Chondrocyte (in vitro differentiated cells): ENCODE results near the gene USP1. TPM values are rescaled to one million over a fixed set of nuclear protein-coding genes. Genes with fewer than 3 reads are reported as not detected.

ENCODE experiments used
- DNase-seq: peaks from one replicate; pipeline ENCODE4 v3.0.0; 2021; ENCODE audit warnings: mixed read lengths, low spot score
- H3K27ac Mint-ChIP-seq: one replicate; pipeline ENCODE4 v1.8.0; 2021; ENCODE audit warnings: mild to moderate bottlenecking, moderate library complexity, mixed read lengths; ENCODE audit not compliant: unreplicated experiment
- H3K27me3 Mint-ChIP-seq: 2 replicates; pipeline ENCODE4 v1.8.0; 2021; ENCODE audit warnings: low read depth, mixed read lengths
- H3K36me3 Mint-ChIP-seq: 2 replicates; pipeline ENCODE4 v1.8.0; 2021; ENCODE audit warnings: low read depth, mixed read lengths
- H3K4me1 Mint-ChIP-seq: 2 replicates; pipeline ENCODE4 v1.8.0; 2021; ENCODE audit warnings: low read depth, mild to moderate bottlenecking, mixed read lengths
- H3K4me3 Mint-ChIP-seq: one replicate; pipeline ENCODE4 v1.8.0; 2021; ENCODE audit warnings: mild to moderate bottlenecking, moderate library complexity, mixed read lengths; ENCODE audit not compliant: unreplicated experiment
- H3K9me3 Mint-ChIP-seq: 2 replicates; pipeline ENCODE4 v1.8.0; 2021; ENCODE audit warnings: low read depth, mixed read lengths
- total RNA-seq: library from RNA; stranded (reverse); gene quantifications from 3 replicates; pipeline ENCODE4 v1.2.1, GENCODE V29; 2021
- TF ChIP-seq, protein P1 (sequence below): fragments of 200-600 bp; sonication (generic); IDR thresholded peaks from 2 replicates; pipeline ENCODE4 v1.5.0; 2021; ENCODE audit warnings: antibody characterized with exemption, mild to moderate bottlenecking, moderate library complexity

Gene USP1
- total RNA-seq, 1 donor from 2014 or later: 21.9 TPM

GRCh38 chr1:62392951-62393350 lies 43.9 kb upstream of the USP1 start:
- H3K4me3 Mint-ChIP-seq: no peak overlapping the region
- peaks cover 2% of the 10 kb centered on the region for H3K27me3 Mint-ChIP-seq
- TF ChIP-seq, protein P1, sequence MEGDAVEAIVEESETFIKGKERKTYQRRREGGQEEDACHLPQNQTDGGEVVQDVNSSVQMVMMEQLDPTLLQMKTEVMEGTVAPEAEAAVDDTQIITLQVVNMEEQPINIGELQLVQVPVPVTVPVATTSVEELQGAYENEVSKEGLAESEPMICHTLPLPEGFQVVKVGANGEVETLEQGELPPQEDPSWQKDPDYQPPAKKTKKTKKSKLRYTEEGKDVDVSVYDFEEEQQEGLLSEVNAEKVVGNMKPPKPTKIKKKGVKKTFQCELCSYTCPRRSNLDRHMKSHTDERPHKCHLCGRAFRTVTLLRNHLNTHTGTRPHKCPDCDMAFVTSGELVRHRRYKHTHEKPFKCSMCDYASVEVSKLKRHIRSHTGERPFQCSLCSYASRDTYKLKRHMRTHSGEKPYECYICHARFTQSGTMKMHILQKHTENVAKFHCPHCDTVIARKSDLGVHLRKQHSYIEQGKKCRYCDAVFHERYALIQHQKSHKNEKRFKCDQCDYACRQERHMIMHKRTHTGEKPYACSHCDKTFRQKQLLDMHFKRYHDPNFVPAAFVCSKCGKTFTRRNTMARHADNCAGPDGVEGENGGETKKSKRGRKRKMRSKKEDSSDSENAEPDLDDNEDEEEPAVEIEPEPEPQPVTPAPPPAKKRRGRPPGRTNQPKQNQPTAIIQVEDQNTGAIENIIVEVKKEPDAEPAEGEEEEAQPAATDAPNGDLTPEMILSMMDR: no peak
- no peaks in the 10 kb centered on the region for H3K9me3 Mint-ChIP-seq
- no peak for DNase-seq
- H3K27ac Mint-ChIP-seq: no peak overlapping the region
- no peaks in the 10 kb centered on the region for H3K36me3 Mint-ChIP-seq
- no peaks in the 10 kb centered on the region for H3K4me1 Mint-ChIP-seq

GRCh38 chr1:62394646-62395045 lies 42.2 kb upstream of the USP1 start:
- H3K27me3 Mint-ChIP-seq: peaks cover 2% of the 10 kb centered on the region
- no peaks in the 10 kb centered on the region for H3K9me3 Mint-ChIP-seq
- no peaks in the 10 kb centered on the region for H3K36me3 Mint-ChIP-seq
- H3K4me1 Mint-ChIP-seq: no peaks in the 10 kb centered on the region
- TF ChIP-seq, protein P1: no peak
- H3K4me3 Mint-ChIP-seq: no peak overlapping the region
- no peak overlapping the region for H3K27ac Mint-ChIP-seq
- DNase-seq: no peak

- H3K36me3 Mint-ChIP-seq: no peaks in the 10 kb centered on the region
- no peak for DNase-seq
- TF ChIP-seq, protein P1: no peak
- no peaks in the 10 kb centered on the region for H3K9me3 Mint-ChIP-seq
- no peaks in the 10 kb centered on the region for H3K27me3 Mint-ChIP-seq
- H3K4me3 Mint-ChIP-seq: no peak overlapping the region
- H3K27ac Mint-ChIP-seq: no peak overlapping the region
- H3K4me1 Mint-ChIP-seq: no peaks in the 10 kb centered on the region
These were observed 41.6 kb upstream of the USP1 start for GRCh38 chr1:62395291-62395690.

- DNase-seq: no peak
- TF ChIP-seq, protein P1: no peak
- no peak overlapping the region for H3K27ac Mint-ChIP-seq
These were observed 40.0 kb upstream of the USP1 start for GRCh38 chr1:62396871-62397270.

DNA sequence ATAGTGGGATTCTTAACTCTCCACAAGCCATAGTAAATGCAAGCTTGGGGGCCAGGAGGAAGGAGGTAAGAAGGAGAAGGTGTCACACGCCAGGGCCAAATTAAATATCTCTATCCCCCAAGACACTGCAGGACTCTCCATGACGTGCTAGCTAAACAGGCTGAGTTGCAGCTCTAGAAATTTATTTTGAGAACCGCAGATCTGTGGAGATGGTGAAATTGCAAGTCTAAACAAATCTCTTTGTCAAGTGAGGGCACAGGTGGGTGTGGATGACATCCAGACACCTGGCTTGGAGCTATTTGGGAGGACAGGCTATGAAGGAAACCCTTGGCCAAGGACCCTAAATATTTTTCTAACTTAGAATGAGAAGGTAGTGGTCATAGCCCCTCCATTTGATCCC lies 39.5 kb upstream of the USP1 start:
- H3K9me3 Mint-ChIP-seq: no peaks in the 10 kb centered on the region
- H3K27ac Mint-ChIP-seq: no peak overlapping the region
- no peak overlapping the region for H3K4me3 Mint-ChIP-seq
- TF ChIP-seq, protein P1: no peak
- no peaks in the 10 kb centered on the region for H3K27me3 Mint-ChIP-seq
- H3K36me3 Mint-ChIP-seq: no peaks in the 10 kb centered on the region
- DNase-seq: no peak
- H3K4me1 Mint-ChIP-seq: no peaks in the 10 kb centered on the region

More at GRCh38 chr1:62396871-62397270, 40.0 kb upstream of the USP1 start:
- H3K9me3 Mint-ChIP-seq: no peaks in the 10 kb centered on the region
- H3K36me3 Mint-ChIP-seq: no peaks in the 10 kb centered on the region
- no peaks in the 10 kb centered on the region for H3K27me3 Mint-ChIP-seq
- no peak overlapping the region for H3K4me3 Mint-ChIP-seq
- H3K4me1 Mint-ChIP-seq: no peaks in the 10 kb centered on the region
